Activated CD4-positive, alpha-beta T cell treated with anti-CD3 and anti-CD28 coated beads, Interleukin-2, amount 50 U/mL, for 4 hours (primary cell): ENCODE measurements around the gene MDFI.

Experiments used
- DNase-seq, 2 experiments: peaks; one replicate each; pipeline ENCODE4 v3.0.0-alpha.2; 2020

Gene MDFI

GRCh38 chr6:41651962-41652657 is 13.8 kb downstream of the MDFI start:
- DNase-seq: no peak

GRCh38 chr6:41652866-41653652 is 14.8 kb downstream of the MDFI start:
- no peak for DNase-seq

- DNase-seq: no peak
Observed at GRCh38 chr6:41653691-41654090, 15.4 kb downstream of the MDFI start.

- DNase-seq: no peak
Observed at GRCh38 chr6:41654151-41654697, 16.0 kb downstream of the MDFI start.

GRCh38 chr6:41654698-41655151 is 16.5 kb downstream of the MDFI start:
- no peak for DNase-seq

GRCh38 chr6:41655176-41655575 is 16.9 kb downstream of the MDFI start:
- no peak for DNase-seq

GRCh38 chr6:41655646-41656001 is 17.4 kb downstream of the MDFI start:
- no peak for DNase-seq

GRCh38 chr6:41656002-41656691 is 17.9 kb downstream of the MDFI start:
- DNase-seq: no peak

- DNase-seq: no peak
Observed at GRCh38 chr6:41657131-41658094, 19.1 kb downstream of the MDFI start.

GRCh38 chr6:41658636-41659035 is 20.4 kb downstream of the MDFI start:
- DNase-seq: no peak

- DNase-seq: no peak
Observed at GRCh38 chr6:41659935-41660334, 21.7 kb downstream of the MDFI start.

GRCh38 chr6:41663568-41663967 is 25.3 kb downstream of the MDFI start:
- no peak for DNase-seq

GRCh38 chr6:41664271-41664670 is 26.0 kb downstream of the MDFI start:
- DNase-seq: no peak

- DNase-seq: no peak
Observed at GRCh38 chr6:41667195-41667594, 28.9 kb downstream of the MDFI start.

- DNase-seq: no peak
Observed at GRCh38 chr6:41668968-41669367, 30.7 kb downstream of the MDFI start.

GRCh38 chr6:41670703-41671360 is 32.6 kb downstream of the MDFI start:
- no peak for DNase-seq

GRCh38 chr6:41671376-41671775 is 33.1 kb downstream of the MDFI start:
- no peak for DNase-seq

- DNase-seq: no peak
Observed at GRCh38 chr6:41672016-41672415, 33.7 kb downstream of the MDFI start.

GRCh38 chr6:41672816-41673703 is 34.8 kb downstream of the MDFI start:
- DNase-seq: no peak

- no peak for DNase-seq
Observed at GRCh38 chr6:41673704-41674000, 35.4 kb downstream of the MDFI start.
